ENCODE measurements around the gene PIK3CG.
A peak's percentile ranks its signal among the peaks of the same experiment; 100 is the strongest.

Gene PIK3CG

DNA sequence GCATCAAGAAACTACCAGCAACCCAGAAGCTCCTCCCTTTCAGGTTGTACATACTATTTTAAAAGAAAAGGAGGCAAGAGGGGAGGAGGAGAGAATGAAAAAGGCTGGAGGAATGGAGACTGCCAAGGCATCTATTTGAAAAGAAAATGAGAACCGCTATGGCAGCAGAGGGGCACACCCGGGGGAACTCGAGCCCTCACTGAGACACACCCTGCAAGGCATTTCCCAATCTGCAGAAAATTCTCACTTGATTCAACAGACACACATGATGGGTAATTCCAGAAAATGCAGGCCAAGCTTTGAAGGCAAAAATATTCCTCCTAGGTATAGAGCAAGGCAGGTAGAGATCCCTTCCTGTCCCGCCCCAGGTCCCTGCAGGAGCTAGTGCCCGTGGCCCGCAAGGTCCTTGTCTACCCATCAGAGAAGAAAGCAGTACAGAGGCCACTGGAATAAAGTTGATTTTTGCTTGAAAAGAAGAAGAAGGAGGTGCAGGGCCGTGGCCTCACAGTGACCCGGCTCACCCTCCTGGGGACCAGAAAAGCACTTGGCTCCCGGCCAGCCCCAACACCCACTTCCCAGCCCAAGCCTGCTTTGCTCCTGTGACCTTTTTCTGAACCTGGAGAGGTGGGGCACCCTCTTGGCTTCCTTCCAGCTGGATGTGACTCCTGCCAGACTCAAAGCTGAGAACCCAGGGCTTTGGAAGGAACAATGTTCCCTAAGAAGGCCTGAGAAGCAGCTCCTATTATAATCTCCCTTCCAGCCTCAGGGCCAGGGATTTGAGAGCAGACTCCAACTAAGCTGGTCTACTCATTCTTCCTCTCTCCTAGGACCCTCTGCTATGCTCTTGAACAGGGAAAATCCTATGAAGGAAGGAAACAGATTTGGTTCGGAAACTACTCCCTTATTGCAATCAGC lies 6.2 kb upstream of the PIK3CG start:
- DNase-seq (ENCODE audit: low read depth): no peak

DNA sequence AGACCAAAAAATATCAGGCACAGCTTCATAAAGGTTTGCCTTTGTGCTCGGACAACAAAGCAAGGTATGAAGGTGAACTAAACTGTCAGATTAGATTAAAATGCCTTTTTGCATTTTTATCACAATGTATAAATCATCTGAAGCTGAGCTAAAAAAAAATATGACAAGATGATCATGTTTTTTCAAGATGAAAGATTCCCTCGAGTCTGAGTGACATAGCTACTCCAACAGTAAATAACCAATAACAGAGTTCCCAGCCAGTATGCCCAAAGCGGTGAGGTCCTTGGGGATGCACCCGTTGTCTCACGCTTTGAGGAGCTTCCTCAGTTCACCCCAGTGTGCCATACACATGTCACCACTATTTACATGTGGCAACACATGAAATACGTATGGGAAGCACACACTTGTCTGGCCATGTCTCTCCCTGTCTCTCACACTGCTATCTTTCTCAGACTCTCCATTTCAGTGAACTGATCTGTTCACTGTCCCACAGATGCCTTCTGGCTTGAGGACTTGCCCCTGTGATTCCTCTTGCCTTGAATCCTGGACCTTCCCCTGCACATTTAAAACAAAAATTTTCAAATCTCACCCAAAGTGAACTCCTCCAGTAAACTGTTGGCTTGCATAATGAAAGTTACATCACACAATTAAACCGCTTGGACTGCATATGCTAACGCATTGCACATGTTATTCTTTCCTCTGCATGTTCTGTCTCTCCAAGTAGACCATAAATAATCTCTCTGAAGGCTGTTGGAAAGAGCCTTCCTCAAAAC lies 2.6 kb upstream of the PIK3CG start:
- DNase-seq (ENCODE audit: low read depth): peak; percentile 35

DNA sequence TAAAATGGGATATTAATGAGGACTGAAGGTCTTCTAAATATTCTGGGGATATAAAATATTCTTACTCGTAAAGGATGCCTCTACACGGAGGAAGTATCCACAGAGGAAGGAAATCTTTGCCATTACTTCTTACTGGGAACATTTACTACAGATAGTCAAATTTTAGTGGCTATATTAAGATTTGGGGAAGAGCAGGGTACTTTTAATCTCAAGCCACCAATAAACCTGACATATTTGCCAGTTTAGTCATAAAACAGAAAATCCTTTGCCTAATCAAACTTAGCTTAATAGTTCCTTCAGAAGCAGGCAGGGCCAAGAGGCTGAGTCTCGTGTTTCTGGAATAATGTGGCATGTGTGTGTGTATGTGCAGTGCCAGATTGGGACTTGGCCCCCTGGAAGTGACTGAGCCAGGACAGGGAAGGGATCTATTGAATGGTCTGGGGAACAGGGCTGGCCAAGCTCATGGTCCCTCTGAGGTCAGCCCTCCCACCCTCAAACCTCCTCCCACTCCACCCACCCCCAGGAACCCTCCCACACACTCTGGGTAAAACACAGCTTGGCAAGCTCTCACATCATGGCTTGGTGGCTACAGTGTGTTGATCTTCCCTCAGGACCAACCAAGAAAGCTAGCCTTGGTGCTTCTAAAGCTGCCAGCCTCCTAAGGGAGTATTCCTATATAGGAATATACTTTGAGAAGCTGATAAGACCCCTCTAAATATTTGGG lies 1.6 kb upstream of the PIK3CG start:
- no peak for DNase-seq (ENCODE audit: low read depth)

DNA sequence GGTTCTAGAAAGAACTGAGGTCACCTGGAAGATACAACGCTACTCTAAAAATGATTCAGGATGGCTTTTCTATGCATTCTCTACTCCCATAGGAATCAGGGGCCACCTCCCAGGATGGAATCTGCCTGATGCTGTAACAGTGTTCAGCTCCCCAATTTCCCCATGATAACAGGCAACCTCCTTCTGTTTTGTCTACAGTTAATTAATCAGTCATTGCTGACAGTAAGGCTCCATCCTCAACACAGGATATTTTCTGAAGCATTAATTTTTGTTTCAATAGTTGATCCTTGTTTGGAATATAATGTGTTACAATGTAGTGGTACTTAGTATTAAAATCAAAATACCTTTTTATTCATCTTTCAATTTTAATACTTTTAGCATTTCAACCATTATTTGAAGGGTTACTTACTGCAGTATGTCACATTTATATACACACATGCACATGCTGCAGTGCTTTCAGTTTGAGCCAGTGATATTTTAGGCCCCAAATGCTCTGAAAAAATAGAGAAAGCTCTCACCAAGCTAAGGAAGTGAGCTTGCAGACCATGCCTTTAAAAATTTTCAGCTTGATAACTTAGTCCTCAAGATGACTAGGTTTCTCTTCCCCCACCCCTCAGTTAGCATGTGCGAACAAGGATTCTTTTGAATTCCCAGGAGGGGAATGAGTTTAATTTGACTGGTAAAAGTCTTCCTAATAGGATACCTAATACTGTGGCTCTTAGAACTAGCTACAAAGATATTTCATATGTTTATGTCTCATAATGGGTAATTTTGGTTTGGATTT lies 592 bp upstream of the PIK3CG start:
- DNase-seq (ENCODE audit: low read depth): no peak

DNA sequence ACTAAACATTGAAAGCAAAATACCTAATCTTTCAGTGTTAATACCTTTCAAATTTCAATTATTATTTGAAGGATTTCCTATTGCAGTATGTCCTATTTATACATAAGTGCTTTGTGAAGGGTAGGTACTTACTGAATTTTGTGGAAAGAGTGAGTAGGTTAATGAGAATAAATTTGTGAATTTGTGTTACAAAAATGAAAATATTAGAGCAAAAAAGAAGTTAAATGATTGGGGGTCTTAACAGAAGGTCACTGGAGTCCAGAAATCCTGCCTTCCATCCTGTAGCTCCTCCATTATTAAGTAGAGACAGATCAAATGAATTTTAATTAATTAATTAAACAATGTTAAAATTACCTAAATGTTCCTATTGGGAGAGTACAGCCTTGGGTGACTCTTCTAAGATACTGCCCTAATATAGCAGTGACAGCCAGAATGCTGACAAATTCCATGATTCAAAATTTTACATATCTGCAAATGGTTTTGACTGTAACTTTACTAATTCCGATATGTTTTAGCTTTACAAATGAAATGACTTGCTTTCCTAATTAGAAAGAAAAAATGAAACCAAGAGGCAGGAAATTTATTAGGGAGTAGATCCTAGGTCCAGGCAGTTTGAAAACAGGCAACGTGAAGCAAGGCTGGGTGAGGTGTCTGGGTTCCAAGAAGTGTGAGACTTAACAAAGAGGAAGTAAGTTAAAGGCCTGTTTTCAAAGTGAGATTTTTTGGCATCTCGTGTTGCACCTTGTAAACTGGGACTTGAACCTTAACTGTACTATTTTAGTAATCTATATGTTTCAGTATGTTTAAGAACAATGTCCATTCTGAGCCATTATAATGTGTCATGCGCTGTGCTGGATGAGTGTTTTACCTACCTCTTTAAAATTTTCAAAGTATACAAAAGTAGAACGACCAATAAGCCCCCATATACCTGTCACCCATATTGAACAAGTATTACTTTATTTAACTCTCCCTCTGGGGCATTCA lies 1.5 kb downstream of the PIK3CG start:
- no peak for DNase-seq (ENCODE audit: low read depth)

DNA sequence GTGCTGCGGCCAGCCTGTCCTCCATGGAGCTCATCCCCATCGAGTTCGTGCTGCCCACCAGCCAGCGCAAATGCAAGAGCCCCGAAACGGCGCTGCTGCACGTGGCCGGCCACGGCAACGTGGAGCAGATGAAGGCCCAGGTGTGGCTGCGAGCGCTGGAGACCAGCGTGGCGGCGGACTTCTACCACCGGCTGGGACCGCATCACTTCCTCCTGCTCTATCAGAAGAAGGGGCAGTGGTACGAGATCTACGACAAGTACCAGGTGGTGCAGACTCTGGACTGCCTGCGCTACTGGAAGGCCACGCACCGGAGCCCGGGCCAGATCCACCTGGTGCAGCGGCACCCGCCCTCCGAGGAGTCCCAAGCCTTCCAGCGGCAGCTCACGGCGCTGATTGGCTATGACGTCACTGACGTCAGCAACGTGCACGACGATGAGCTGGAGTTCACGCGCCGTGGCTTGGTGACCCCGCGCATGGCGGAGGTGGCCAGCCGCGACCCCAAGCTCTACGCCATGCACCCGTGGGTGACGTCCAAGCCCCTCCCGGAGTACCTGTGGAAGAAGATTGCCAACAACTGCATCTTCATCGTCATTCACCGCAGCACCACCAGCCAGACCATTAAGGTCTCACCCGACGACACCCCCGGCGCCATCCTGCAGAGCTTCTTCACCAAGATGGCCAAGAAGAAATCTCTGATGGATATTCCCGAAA lies 2.7 kb downstream of the PIK3CG start:
- no peak for DNase-seq (ENCODE audit: low read depth)

DNA sequence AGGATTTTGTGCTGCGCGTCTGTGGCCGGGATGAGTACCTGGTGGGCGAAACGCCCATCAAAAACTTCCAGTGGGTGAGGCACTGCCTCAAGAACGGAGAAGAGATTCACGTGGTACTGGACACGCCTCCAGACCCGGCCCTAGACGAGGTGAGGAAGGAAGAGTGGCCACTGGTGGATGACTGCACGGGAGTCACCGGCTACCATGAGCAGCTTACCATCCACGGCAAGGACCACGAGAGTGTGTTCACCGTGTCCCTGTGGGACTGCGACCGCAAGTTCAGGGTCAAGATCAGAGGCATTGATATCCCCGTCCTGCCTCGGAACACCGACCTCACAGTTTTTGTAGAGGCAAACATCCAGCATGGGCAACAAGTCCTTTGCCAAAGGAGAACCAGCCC lies 3.3 kb downstream of the PIK3CG start:
- no peak for DNase-seq (ENCODE audit: low read depth)

DNA sequence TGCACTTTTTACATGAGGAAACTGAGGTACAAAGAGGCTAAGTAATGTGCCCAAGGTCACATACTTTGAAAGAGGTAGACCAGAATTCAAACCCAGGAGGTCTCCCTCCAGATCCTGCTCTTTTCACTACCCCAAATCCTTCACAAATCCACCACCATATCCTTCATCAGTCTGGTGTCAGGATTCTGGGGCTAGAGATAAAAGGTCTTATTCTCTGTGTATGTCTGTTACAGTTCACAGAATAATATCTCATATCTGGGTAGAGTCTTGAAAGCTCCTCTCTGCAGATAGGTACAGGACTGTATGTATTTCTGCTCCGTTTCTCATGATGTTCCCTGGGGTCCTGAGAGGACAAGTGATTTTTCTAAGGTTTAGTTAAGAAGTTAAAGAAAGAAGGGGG lies 4.9 kb downstream of the PIK3CG start:
- DNase-seq (ENCODE audit: low read depth): no peak

DNA sequence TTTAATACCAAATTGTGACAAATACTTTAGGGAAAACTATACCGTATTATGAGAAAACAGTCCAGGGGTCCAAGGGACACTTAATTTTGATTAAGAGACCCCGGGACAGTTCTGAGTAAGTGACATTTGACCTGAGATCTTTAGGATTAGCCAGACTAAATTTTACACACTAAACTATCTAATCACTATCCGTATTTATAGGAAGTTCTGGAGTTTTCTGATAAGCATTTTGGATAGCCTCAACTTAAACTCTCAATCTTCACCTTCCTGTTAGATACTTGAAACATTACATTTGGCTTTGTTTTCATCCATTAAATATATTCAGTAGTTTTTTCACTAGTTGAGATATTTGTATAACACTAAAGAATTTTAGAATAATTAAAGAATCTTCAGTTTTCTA lies 5.4 kb downstream of the PIK3CG start:
- no peak for DNase-seq (ENCODE audit: low read depth)

DNA sequence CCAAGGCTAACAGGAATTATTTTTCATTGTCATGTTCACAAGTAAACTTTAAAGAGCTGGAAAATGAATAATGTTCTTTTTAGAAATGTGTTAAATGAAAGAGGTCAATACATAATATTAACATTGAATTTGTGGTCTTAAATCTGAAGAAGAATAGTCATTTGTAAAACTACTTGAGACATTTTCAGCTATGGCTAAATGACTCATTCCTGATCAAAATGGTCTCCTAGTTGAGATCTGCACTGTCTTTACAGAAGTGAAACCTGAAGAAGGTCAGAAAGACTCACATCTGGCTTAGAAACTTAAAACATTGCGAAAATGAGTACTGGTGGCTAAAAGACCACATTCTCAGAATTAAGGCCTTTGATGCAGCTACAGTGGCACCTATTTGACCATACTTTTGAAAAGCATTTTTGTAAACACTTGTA lies 5.9 kb downstream of the PIK3CG start:
- DNase-seq (ENCODE audit: low read depth): peak; percentile 6

DNA sequence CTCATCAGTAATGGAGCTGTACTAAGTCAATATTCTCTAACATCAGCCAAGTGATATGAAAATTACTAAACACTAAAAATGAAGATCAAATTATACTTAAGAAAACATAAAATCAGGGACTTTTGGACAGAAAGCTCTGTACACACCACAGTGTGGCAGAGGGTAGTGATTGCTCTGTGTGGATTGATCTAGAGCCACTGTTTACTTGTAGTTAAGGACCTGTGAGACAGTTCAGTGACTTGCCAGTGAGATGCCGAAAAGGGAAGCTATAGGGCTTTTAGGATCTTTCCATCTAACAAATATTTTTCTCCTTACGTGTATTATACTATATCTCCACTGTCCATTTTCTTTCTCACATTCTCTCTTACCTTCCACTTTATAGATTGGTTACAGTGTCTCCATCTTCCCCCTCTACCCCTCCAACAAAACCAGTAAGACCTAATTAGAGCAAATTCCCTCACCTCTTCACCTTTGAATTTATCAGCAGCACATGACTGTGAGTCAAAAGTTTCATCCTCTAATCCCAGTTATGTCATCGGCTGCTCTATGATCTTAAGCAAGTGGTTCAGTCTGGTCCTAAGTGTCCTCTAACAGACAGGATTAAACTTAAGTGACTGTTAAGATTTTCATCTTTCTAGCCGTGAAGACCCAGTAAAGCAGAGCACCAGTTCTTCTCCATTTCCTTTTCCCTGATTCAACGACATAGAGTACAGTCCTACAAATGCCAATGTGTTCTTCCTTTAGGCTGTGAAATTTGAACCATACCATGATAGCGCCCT lies 6.9 kb downstream of the PIK3CG start:
- DNase-seq (ENCODE audit: low read depth): no peak

DNA sequence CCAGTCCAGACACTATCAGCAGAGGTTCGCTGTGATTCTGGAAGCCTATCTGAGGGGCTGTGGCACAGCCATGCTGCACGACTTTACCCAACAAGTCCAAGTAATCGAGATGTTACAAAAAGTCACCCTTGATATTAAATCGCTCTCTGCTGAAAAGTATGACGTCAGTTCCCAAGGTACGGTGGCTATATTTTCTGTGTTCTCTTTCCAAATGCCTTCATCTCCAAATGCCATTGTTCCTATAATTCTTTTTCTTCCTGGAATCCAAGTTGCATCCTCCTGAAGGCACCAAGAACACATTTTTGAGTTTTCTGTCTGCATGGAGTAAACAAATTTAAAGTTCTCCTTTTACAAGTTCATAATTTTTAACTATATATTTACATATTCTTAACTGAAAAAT lies 7.7 kb downstream of the PIK3CG start:
- no peak for DNase-seq (ENCODE audit: low read depth)

DNA sequence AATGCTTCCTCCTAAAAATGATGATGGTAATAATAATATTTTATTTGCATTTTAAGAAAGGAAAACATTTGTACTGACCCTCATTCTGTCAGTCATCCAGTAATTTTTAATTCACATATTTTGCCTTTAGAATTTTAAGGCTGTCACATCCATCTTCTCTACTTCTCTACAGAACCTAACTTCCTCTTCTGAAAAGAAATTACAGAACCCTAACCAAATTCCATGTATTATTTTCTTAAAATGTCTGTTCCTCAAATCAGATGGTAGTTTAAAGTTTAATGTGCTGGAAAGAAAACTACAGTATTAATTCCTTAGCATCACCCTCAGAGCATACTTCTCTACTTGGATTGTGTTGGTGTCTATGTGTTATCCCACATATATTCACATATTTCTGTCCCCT lies 9.0 kb downstream of the PIK3CG start:
- no peak for DNase-seq (ENCODE audit: low read depth)

DNA sequence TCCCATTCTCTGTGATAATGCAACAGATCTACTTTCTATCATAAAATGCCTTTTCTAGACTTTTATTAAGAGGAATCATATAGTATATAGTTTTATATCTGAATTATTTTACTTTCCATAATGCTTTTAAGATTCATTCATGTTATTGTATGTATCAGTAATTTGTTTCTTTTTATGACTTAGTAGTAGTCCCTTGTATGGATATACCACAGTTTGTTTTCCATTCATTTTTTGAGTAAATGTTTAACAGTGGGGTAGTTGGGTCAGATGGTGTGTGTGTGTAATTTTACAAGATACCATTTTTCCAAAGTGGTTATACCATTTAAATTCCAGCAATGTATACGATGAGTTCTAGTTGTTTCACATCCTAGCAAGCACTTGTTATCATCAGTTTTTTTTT lies 10.4 kb downstream of the PIK3CG start:
- DNase-seq (ENCODE audit: low read depth): no peak

DNA sequence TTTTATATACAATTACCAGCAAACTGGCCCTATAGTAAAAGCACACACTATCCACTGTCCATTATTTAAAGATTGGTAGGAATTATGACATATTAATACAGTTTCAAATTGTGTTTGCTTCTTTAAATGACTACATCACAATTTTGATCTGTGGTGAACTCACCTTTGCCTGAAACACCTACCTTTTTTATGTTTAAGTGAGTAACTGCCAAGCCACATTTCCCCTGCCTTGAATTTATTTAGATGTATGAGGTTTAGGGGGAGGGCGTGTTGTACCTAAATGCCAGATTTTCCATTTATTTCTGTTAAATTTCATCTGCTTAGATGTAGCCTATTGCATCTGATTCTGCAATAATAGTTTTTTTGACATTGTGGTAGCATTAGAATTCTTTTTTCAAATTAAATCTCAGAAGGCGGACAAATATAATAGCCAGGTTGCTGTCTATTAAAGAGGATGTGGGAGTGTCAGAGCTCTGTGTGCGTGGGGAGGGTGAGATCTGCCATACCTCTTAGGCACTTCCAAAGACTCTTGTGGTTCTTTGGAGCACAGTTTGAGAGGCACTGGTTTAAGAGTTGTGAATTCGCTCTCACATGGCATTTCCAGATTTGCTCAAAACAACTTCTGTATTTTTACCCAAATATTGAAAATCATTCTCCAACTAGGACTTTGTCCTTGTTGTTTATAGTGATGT lies 13.8 kb downstream of the PIK3CG start:
- DNase-seq (ENCODE audit: low read depth): no peak

DNA sequence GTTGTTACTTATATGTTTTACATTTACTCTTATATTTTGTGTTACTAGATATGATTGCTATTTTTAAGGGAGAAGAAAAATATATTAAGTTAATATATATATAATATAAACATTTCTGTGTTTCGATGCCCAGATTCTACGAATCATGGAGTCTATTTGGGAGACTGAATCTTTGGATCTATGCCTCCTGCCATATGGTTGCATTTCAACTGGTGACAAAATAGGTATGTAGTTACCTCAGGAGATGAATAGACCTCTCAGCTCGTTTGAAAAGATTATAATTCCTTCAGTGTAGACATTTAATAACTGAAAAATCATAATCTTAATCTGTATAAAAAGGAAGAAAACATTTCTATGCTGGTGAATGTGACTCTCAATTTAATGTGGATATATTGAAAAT lies 16.9 kb downstream of the PIK3CG start:
- no peak for DNase-seq (ENCODE audit: low read depth)

DNA sequence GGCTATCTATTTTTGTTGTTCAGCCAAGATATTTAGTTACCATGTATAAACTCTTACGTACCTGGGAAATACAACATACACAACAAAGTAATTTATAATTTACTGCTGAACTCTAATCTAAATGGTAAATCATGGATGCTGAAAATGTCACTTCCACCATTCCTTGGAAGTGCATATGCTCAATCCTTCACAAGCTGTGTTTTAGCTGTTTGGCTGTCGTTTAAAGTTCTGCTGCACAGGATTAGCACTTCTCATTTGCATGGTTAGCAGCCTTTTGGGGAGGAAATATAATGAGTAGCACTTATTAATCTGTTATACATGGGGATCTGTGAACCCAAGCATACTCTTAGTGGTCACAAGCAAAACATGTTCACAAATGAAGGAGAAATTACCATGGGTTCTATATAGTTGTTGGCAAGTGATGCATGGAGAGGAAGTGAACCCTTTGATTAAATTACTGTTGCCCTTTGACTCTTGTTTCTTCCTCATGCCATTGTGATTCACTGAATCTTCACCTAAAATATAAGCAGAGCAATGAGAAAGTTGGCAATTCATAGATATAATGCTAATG lies 18.5 kb downstream of the PIK3CG start:
- DNase-seq (ENCODE audit: low read depth): no peak

DNA sequence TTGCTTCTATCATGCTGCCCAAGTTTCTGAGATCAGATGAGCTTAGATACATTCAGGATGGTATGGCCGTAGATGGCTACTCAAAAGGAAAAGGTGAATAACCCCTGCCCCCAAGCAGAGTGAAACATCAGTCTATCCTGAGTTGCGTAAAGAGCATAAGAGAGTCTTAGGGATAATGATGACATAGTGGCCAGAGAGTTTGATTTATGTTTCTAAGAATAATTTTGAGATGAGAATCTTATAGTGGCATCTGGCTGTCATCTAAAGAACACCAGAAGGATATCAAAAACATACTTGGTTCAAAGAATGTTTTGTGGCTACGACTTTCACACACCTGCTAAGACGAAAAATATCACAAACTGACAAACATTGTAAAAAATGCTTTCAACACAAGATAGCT lies 20.6 kb downstream of the PIK3CG start:
- DNase-seq (ENCODE audit: low read depth): no peak
